Glutamatergic neuron (in vitro differentiated cells): ENCODE results near the gene ABI1. TPM values are rescaled to one million over a fixed set of nuclear protein-coding genes. Genes with fewer than 3 reads are reported as not detected.
A peak's percentile ranks its signal among the peaks of the same experiment; 100 is the strongest.

Experiments used
- DNase-seq: peaks from one replicate; pipeline ENCODE4 v3.0.0; 2022
- H3K27ac Mint-ChIP-seq: one replicate; pipeline ENCODE4 v1.8.0; 2020; ENCODE audit warnings: mild to moderate bottlenecking, mixed read lengths, inconsistent platforms; ENCODE audit not compliant: unreplicated experiment
- H3K27me3 Mint-ChIP-seq: one replicate; pipeline ENCODE4 v1.8.0; 2020; ENCODE audit warnings: mild to moderate bottlenecking, moderate library complexity, mixed read lengths, inconsistent platforms; ENCODE audit not compliant: unreplicated experiment
- H3K36me3 Mint-ChIP-seq: one replicate; pipeline ENCODE4 v1.8.0; 2020; ENCODE audit warnings: mild to moderate bottlenecking, mixed read lengths, inconsistent platforms; ENCODE audit not compliant: unreplicated experiment
- H3K4me1 Mint-ChIP-seq: one replicate; pipeline ENCODE4 v1.8.0; 2020; ENCODE audit warnings: mild to moderate bottlenecking, low read depth, mixed read lengths, inconsistent platforms; ENCODE audit not compliant: unreplicated experiment
- H3K4me3 Mint-ChIP-seq: one replicate; pipeline ENCODE4 v1.8.0; 2020; ENCODE audit warnings: mild to moderate bottlenecking, mixed read lengths, inconsistent platforms; ENCODE audit not compliant: unreplicated experiment
- H3K9me3 Mint-ChIP-seq: one replicate; pipeline ENCODE4 v1.8.0; 2020; ENCODE audit warnings: mild to moderate bottlenecking, moderate library complexity, mixed read lengths, inconsistent platforms; ENCODE audit not compliant: unreplicated experiment
- CTCF ChIP-seq: fragments of 200-600 bp; sonication (generic); IDR thresholded peaks from one replicate; pipeline ENCODE4 v1.5.0; 2021; ENCODE audit not compliant: partially characterized antibody, unreplicated experiment
- total RNA-seq: library from RNA; stranded (reverse); fragmentation: NEBNext Ultra II Directional; extraction: Animal tissue kit (Norgen Biotek cat#: 25700); gene quantifications from one replicate; pipeline ENCODE4 v1.2.1, GENCODE V29; 2021; ENCODE audit not compliant: unreplicated experiment

ABI1 gene
- total RNA-seq, 1 donor from 2014 or later = 37.3 TPM

- TF ChIP-seq CTCF = no peak
- no peak for DNase-seq
- Mint-ChIP-seq H3K4me3 (no peak overlapping the region), H3K27me3 (no peaks in the 10 kb centered on the region), H3K27ac (peak overlapping the region; percentile 17), H3K4me1 (peaks cover 10% of the 10 kb centered on the region), H3K9me3 (peaks cover 3% of the 10 kb centered on the region), H3K36me3 (no peaks in the 10 kb centered on the region)
These were observed 20.7 kb downstream of the ABI1 start for GRCh38 chr10:26839966-26840627.

- H3K9me3 Mint-ChIP-seq = peaks cover 3% of the 10 kb centered on the region
- no peak for DNase-seq
- H3K27ac Mint-ChIP-seq = no peak overlapping the region
- no peak overlapping the region for H3K4me3 Mint-ChIP-seq
- no peak for TF ChIP-seq CTCF
- H3K27me3 Mint-ChIP-seq = no peaks in the 10 kb centered on the region
- H3K4me1 Mint-ChIP-seq = peaks cover 12% of the 10 kb centered on the region
- H3K36me3 Mint-ChIP-seq = no peaks in the 10 kb centered on the region
These were observed 23.6 kb downstream of the ABI1 start for GRCh38 chr10:26837139-26837538.

GRCh38 chr10:26835025-26835424 is 25.7 kb downstream of the ABI1 start:
- Mint-ChIP-seq H3K9me3 (peaks cover 3% of the 10 kb centered on the region), H3K27ac (no peak overlapping the region), H3K27me3 (no peaks in the 10 kb centered on the region), H3K4me3 (no peak overlapping the region), H3K4me1 (peaks cover 8% of the 10 kb centered on the region), H3K36me3 (no peaks in the 10 kb centered on the region)
- DNase-seq = no peak
- TF ChIP-seq CTCF = no peak

GRCh38 chr10:26832960-26833359 is 27.8 kb downstream of the ABI1 start:
- no peak for TF ChIP-seq CTCF
- Mint-ChIP-seq H3K4me1 (peaks cover 7% of the 10 kb centered on the region), H3K9me3 (peaks cover 3% of the 10 kb centered on the region), H3K36me3 (no peaks in the 10 kb centered on the region), H3K27ac (no peak overlapping the region), H3K4me3 (no peak overlapping the region), H3K27me3 (no peaks in the 10 kb centered on the region)
- DNase-seq = no peak

- H3K27ac Mint-ChIP-seq = no peak overlapping the region
- peaks cover 7% of the 10 kb centered on the region for H3K4me1 Mint-ChIP-seq
- H3K36me3 Mint-ChIP-seq = no peaks in the 10 kb centered on the region
- no peak for DNase-seq
- no peak for TF ChIP-seq CTCF
- no peak overlapping the region for H3K4me3 Mint-ChIP-seq
- no peaks in the 10 kb centered on the region for H3K27me3 Mint-ChIP-seq
- peaks cover 3% of the 10 kb centered on the region for H3K9me3 Mint-ChIP-seq
These were observed 28.8 kb downstream of the ABI1 start for GRCh38 chr10:26831936-26832335.
